Measurements from ENCODE around the gene KIF17. TPM values are rescaled to one million over a fixed set of nuclear protein-coding genes. Genes with fewer than 3 reads are reported as not detected.

Gene KIF17
- total and polyA plus RNA-seq, 4 donors = 4.1 to 9.6 (median 5.9) TPM

DNA sequence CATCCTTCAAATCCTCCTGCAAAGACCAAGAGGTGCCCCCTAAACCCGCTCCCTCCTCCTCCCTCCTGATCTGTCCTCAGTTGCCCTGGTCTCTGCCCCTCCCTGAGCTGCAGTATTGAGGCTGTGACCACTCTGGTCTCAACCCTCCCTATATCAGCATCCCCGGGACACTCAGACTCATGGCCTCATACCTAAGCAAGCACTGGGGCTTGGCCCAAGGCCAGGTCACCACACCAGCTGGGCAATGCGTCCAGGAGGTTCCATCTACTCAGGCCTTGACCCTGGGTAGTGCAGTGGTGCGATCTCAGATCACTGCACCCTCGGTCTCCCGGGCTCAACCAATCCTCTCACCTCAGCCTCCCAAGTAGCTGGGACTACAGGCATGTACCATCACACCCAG, 9.8 kb downstream of the KIF17 start:
- Histone ChIP-seq H3K27ac (ENCODE audit: low read depth in 1 of 2, low read length in 1 of 2) (no peak overlapping the region), H3K36me3 (ENCODE audit: control insufficient read depth in 4 of 4, insufficient read depth in 4 of 4, low read length in 4 of 4) (no peaks in the 10 kb centered on the region), H3K9me3 (ENCODE audit: control insufficient read depth in 4 of 4, insufficient read depth in 3 of 4, low read length in 3 of 4) (no peaks in the 10 kb centered on the region), H3K4me1 (ENCODE audit: control insufficient read depth in 5 of 5, insufficient read depth in 5 of 5, low read length in 5 of 5) (no peaks in the 10 kb centered on the region), H3K4me3 (no peak overlapping the region), H3K9ac (ENCODE audit: insufficient read depth in 1 of 2, low read length in 2 of 2) (no peak overlapping the region), H3K27me3 (ENCODE audit: control insufficient read depth in 3 of 3, insufficient read depth in 3 of 3, low read length in 2 of 3) (no peaks in the 10 kb centered on the region)
- 73 to 84% methylated on average over 6 of the region's 6 CpGs for whole genome bisulfite sequencing, 2 donors
- TF ChIP-seq, protein P1, sequence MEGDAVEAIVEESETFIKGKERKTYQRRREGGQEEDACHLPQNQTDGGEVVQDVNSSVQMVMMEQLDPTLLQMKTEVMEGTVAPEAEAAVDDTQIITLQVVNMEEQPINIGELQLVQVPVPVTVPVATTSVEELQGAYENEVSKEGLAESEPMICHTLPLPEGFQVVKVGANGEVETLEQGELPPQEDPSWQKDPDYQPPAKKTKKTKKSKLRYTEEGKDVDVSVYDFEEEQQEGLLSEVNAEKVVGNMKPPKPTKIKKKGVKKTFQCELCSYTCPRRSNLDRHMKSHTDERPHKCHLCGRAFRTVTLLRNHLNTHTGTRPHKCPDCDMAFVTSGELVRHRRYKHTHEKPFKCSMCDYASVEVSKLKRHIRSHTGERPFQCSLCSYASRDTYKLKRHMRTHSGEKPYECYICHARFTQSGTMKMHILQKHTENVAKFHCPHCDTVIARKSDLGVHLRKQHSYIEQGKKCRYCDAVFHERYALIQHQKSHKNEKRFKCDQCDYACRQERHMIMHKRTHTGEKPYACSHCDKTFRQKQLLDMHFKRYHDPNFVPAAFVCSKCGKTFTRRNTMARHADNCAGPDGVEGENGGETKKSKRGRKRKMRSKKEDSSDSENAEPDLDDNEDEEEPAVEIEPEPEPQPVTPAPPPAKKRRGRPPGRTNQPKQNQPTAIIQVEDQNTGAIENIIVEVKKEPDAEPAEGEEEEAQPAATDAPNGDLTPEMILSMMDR (IDR thresholded peaks at IDR 0.05; ENCODE audit: control extremely low read depth, extremely low read depth) = no peak
- DNase-seq (no peak), ATAC-seq (ENCODE audit: insufficient read depth, low FRiP score) (no peak)

DNA sequence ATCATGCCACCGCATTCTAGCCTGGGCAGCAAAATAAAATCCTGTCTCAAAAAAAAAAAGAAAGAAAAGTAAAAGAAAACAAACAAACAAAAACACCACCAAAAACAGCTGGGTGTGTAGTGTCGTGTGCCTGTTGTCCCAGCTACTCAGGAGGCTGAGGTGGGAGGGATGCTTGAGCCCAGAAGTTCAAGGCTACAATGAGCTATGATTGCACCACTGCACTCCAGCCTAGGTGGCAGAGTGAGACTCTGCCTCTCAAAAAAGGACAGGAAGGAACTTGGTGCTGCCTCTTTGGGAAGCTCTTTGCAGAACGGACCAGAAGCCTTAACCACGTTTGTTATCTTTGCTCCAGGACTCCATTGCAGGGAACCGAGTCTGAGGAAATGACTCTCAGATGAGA, 11.0 kb downstream of the KIF17 start:
- Histone ChIP-seq H3K9ac (ENCODE audit: insufficient read depth in 1 of 2, low read length in 2 of 2) (no peak overlapping the region), H3K27me3 (ENCODE audit: control insufficient read depth in 3 of 3, insufficient read depth in 3 of 3, low read length in 2 of 3) (no peaks in the 10 kb centered on the region), H3K27ac (ENCODE audit: low read depth in 1 of 2, low read length in 1 of 2) (no peak overlapping the region), H3K36me3 (ENCODE audit: control insufficient read depth in 4 of 4, insufficient read depth in 4 of 4, low read length in 4 of 4) (no peaks in the 10 kb centered on the region), H3K4me1 (ENCODE audit: control insufficient read depth in 5 of 5, insufficient read depth in 5 of 5, low read length in 5 of 5) (no peaks in the 10 kb centered on the region), H3K9me3 (ENCODE audit: control insufficient read depth in 4 of 4, insufficient read depth in 3 of 4, low read length in 3 of 4) (no peaks in the 10 kb centered on the region), H3K4me3 (no peak overlapping the region)
- WGBS, 2 donors = 40 to 44% methylated on average over 5 of the region's 5 CpGs
- DNase-seq (no peak), ATAC-seq (ENCODE audit: insufficient read depth, low FRiP score) (no peak)
- TF ChIP-seq, protein P1 (IDR thresholded peaks at IDR 0.05; ENCODE audit: control extremely low read depth, extremely low read depth) = no peak

DNA sequence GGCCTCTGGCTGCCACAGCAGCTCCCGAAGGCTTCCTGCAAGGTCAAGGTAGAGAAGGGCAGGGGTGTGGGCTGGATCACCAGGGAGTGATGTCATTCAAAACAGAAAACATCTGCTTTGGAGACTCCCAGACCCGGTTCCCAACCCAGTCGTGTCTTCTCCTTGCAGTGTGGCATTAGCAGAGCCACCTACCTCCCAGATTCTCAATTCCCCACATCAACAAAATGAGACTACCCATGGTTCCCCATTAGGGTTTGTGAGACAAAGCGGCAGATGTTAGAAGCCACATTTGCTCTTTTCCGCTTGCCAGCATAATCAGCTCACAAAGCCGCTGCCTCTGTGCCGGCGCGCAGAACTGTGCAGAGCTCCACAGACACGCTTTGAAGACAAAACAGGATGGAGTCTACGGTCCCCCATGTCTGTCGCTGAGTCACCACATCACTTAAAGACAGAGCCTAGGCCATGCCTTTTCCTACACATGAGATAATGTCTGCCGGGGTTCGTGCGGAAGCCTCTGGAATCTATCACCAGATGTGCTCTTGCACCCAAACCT, 12.5 kb downstream of the KIF17 start:
- H3K36me3 ChIP-seq (ENCODE audit: control insufficient read depth in 4 of 4, insufficient read depth in 4 of 4, low read length in 4 of 4) = no peaks in the 10 kb centered on the region
- H3K9me3 ChIP-seq (ENCODE audit: control insufficient read depth in 4 of 4, insufficient read depth in 3 of 4, low read length in 3 of 4) = no peaks in the 10 kb centered on the region
- no peaks in the 10 kb centered on the region for H3K4me1 ChIP-seq (ENCODE audit: control insufficient read depth in 5 of 5, insufficient read depth in 5 of 5, low read length in 5 of 5)
- no peaks in the 10 kb centered on the region for H3K27me3 ChIP-seq (ENCODE audit: control insufficient read depth in 3 of 3, insufficient read depth in 3 of 3, low read length in 2 of 3)
- 90 to 95% methylated on average over 15 of the region's 15 CpGs for WGBS, 2 donors
- no peak overlapping the region for H3K4me3 ChIP-seq
- no peak overlapping the region for H3K27ac ChIP-seq (ENCODE audit: low read depth in 1 of 2, low read length in 1 of 2)
- ATAC-seq (ENCODE audit: insufficient read depth, low FRiP score) (no peak), DNase-seq (no peak)
- TF ChIP-seq, protein P1 (IDR thresholded peaks at IDR 0.05; ENCODE audit: control extremely low read depth, extremely low read depth) = no peak
- H3K9ac ChIP-seq (ENCODE audit: insufficient read depth in 1 of 2, low read length in 2 of 2) = no peak overlapping the region

Data from lung (tissue), 12 donors.